Heart left ventricle (tissue), 13 donors: ENCODE results near the gene ZBTB33.

ENCODE experiments used
- POLR2A ChIP-seq, 2 donors: fragments of 450-650 bp; IDR thresholded peaks; one replicate each; pipeline ENCODE4 v1.6.1; 2017; ENCODE audit warnings: antibody characterized with exemption in 2 of 2, mild to moderate bottlenecking in 2 of 2, moderate library complexity in 2 of 2
- TF ChIP-seq, protein P1 (sequence below), 12 donors: fragments of 200-600 bp; sonication (generic) in 4 of 12; IDR thresholded peaks; one replicate each; pipeline versions ENCODE4 v1.5.0 to v1.8.0; 2018 to 2022; ENCODE audit warnings: antibody characterized with exemption in 12 of 12, mild to moderate bottlenecking in 5 of 12
- donor health status: ischemic (EF 13 %, LVEDD 7.1; RV severe dilation, severe dysfunction).
- donor health status: DM: no; HTN: yes; CAD: no.
- donor health status: DM: no; HTN: no; CAD: no.
- donor health status: ischemic (EF 25% LVEDD 6.9; RV normal size, moderate dysfunction).
- donor health status: ischemic (EF 25% LVEDD 5.7; RV mildly dilated, moderate dysfunction).
- donor health status: ischemic (EF 35%, LVEDD 5.7; RV mildly dilated, moderate dysfunction).
- donor health status: nonischemic (EF 11% LVEDD 7.7; RV severe dilation, severe dysfunction).
- donor health status: DM: yes; HTN: yes; CAD: no.
- donor health status: PGD.
- donor health status: ischemic (EF 29% LVEDD 5.4; RV normal size, mild dysfunction).
- donor health status: nonischemic (EF 23%, LVEDD 6.1; RV moderate dilation, normal function).

DNA sequence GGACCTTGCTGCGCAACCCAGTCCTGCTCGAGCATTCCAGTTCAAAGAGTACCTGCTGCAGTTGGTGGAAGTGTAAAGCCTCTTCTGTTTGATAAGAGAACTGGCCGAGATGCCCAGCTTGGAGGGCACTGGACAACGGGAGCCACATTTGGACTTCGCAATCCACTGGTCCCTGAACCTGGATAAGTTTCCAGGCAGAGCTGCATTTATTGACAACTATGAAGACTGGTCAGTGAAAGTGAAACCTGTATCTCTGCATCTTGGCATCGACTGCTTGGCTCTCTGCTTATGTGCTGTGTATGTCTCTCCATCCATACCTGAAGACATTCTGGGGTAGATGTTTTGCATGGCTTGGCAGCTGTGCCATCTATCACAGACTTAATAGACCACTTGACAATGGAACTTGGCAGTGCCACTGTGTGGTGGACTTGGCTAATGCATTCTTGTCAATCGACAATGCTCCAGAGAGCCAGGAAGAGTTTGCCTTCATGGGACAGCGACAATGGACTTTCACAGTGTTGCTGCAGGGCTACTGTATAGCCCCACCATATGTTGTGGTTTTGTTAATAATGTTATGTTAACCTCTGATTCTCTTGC, 43.5 kb upstream of the ZBTB33 start:
- TF ChIP-seq, protein P1, sequence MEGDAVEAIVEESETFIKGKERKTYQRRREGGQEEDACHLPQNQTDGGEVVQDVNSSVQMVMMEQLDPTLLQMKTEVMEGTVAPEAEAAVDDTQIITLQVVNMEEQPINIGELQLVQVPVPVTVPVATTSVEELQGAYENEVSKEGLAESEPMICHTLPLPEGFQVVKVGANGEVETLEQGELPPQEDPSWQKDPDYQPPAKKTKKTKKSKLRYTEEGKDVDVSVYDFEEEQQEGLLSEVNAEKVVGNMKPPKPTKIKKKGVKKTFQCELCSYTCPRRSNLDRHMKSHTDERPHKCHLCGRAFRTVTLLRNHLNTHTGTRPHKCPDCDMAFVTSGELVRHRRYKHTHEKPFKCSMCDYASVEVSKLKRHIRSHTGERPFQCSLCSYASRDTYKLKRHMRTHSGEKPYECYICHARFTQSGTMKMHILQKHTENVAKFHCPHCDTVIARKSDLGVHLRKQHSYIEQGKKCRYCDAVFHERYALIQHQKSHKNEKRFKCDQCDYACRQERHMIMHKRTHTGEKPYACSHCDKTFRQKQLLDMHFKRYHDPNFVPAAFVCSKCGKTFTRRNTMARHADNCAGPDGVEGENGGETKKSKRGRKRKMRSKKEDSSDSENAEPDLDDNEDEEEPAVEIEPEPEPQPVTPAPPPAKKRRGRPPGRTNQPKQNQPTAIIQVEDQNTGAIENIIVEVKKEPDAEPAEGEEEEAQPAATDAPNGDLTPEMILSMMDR (IDR thresholded peaks at IDR 0.05) = no peak
- no peak for TF ChIP-seq POLR2A (IDR thresholded peaks at IDR 0.05)
